Stimulated activated CD8-positive, alpha-beta memory T cell treated with anti-CD3 and anti-CD28 coated beads, Interleukin-2, amount 100 ng/mL, for 1 hour (primary cell): ENCODE results near the gene GSTT2.
A peak's percentile ranks its signal among the peaks of the same experiment; 100 is the strongest.
"Not testable (repeated sequence)": the region's sequence is repeated elsewhere in the genome, so short reads cannot be mapped to it uniquely, and the experiment has no call there.

Source experiments
- DNase-seq, 2 donors: peaks; one replicate each; pipeline ENCODE4 v3.0.0-alpha.2; 2020; ENCODE audit warnings: low read depth in 2 of 2

The GSTT2 gene

GRCh38 chr22:23979557-23980240 lies at the start of gene GSTT2:
GSTT2 (plus strand) TSS chr22:23980134.
- DNase-seq = not testable (repeated sequence)

DNA sequence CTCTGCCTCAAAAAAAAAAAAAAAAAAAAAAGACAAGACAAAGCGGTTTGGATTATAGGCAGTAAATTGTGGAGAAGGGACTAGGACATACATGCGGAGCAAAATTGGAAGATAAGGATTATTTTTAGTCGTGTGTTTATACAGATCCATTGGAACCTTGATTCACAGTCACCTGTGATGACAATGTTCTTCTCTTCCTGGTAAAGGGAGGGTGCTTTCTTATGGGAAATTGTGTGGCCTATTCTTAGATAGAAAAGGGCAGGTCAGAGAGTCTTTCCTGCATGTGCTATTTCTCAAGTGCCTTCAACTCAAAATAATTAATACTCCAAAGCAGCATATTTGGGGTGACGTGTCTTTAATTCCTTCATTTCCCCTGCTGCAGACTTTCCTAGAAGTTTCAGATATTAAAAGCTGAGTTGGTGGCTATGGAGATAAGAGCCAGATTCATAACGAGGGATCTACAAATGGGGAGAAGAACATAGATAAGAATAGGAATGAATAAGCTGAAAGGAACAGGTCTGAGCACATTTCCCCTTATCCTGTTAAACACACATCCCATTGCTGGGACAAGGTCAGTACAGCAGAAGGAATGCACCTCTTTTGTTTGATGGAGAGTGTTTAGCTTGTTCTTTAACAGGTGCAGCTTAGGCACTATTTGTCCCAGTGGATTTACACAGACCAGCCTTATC lies 41.5 kb upstream of the GSTT2 start:
- no peak for DNase-seq

- no peak for DNase-seq
Observed at GRCh38 chr22:23939017-23939357, 40.9 kb upstream of the GSTT2 start.

DNA sequence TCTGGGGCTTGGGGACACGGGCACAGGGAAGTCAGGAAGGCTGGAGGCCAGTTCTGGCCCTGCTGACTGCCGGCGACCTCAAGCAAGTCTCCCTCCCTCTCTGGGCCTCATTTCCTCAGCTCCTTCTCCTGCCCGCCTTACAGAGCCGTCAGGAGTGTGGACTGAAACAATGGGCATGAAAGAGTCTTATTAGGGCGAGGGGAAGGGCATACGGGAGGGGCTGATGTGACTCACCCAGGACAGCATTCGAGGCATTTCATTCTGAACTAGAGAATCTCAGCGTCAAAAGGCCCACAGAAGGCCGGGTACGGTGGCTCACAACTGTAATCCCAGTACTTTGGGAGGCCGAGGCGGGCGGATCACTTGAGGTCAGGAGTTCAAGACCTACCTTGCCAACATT lies 39.8 kb upstream of the GSTT2 start:
- not testable (repeated sequence) for DNase-seq

- DNase-seq = not testable (repeated sequence)
Observed at GRCh38 chr22:23947391-23947790, 32.5 kb upstream of the GSTT2 start.

- DNase-seq = not testable (repeated sequence)
Observed at GRCh38 chr22:23949764-23950163, 30.2 kb upstream of the GSTT2 start.

- DNase-seq = not testable (repeated sequence)
Observed at GRCh38 chr22:23951383-23951782, 28.6 kb upstream of the GSTT2 start.

- not testable (repeated sequence) for DNase-seq
Observed at GRCh38 chr22:23952794-23953405, 27.0 kb upstream of the GSTT2 start.

- DNase-seq = not testable (repeated sequence)
Observed at GRCh38 chr22:23953485-23953884, 26.4 kb upstream of the GSTT2 start.

GRCh38 chr22:23954193-23954990 lies 25.5 kb upstream of the GSTT2 start:
- not testable (repeated sequence) for DNase-seq

- not testable (repeated sequence) for DNase-seq
Observed at GRCh38 chr22:23954991-23955305, 25.0 kb upstream of the GSTT2 start.

GRCh38 chr22:23955886-23956285 lies 24.0 kb upstream of the GSTT2 start:
- not testable (repeated sequence) for DNase-seq

GRCh38 chr22:23956301-23956900 lies 23.5 kb upstream of the GSTT2 start:
- peak; percentile 30 to 59 for DNase-seq

DNA sequence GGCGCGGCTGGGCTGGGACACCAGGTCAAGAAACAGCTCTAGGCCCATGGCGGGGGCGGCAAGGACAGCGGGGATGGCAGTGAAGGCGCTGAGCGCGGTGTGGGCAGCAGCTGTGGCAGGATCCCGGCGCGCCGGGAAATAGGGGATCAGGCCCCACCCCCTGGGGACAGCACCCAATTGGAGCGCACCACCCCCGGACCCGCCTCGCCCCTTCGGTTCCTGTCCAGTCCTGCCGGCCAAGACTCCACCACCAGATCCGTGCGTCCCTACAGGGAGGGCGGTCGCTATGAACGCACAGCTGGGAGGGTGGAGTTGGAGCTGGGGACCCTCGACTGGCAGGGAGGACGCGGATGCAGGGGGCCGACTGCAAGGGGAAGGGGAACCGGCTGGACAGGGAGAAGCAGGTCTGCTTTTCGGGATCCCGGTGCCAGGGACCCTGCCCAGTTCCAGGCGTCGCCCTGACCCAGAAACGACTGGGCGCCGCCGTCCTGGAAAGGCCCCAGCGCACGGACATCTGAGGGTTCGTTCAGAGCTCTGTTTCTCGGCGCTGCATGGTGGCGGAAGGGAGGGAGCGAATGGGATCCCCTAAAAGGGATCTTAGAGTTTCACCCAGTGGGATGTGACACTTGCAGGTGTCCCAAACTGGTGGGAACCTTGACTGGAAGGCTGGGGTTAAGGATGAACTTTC lies 18.7 kb upstream of the GSTT2 start, which contains the start of gene GSTT2B:
Gene GSTT2B, minus strand, starts transcription at position 112 of the 688 bp plus-strand sequence. Its CDS starts 64 bp downstream, at position 48.
- not testable (repeated sequence) for DNase-seq

DNA sequence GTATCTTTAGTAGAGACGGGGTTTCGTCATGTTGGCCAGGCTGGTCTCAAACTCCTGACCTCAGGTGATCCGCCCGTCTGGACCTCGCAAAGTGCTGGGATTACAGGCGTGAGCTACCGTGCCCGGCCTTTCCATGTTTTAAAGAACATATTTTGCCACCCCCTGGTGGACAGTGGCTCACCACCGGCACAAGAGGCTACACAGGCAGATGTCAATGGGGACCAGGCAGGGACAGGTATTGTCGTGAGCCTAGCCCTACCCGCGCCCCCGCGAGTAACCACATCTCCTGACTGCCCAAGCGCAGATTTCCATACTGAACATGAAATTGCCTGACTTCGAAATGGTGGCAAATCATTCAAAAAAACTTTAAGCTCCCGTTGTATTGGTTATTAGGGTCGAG lies 13.8 kb upstream of the GSTT2 start:
- not testable (repeated sequence) for DNase-seq

DNA sequence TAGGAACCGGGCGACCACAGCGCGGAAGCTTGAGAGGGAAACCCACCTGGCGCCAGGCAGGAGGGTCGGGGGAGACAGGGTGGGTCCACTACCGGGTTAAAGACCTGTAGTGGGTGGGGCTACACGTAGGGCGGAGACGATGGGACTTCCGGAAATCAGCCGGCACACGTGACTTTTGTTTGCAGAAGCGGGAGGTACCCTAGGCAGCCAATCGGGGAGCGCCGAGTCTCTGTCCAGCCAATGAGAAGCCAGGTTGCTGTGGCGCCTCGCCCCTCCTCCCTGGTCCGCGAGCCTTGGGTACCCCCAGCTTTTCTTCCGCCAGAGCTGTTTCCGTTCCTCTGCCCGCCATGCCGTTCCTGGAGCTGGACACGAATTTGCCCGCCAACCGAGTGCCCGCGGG lies 13.4 kb upstream of the GSTT2 start, which contains the start of gene DDTL:
Gene DDTL, plus strand, starts transcription at position 321 of the 400 bp plus-strand sequence. Its CDS starts 27 bp downstream, at position 348.
- DNase-seq = not testable (repeated sequence)

DNA sequence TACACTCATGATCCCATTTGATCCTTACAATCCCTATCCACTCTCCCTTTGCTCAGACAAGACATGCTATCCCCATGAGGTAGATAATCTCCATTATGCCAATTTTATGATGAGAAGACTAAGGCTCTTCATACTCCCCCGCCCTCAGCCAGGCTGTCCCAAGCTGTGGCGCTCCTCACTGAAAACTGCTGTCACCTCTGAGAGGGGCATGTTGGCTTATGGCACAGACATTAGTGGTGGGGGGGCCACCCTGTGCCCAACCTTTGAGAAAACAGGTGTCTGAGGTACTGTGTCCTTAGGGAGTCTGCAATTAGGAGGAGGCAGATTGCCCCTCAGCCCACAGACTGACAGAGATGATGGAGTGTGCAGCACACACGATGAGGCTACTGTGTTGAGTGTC lies 10.9 kb upstream of the GSTT2 start:
- no peak for DNase-seq

- DNase-seq = no peak
Observed at GRCh38 chr22:23970201-23970641, 9.7 kb upstream of the GSTT2 start.

- DNase-seq = no peak
Observed at GRCh38 chr22:23970816-23971486, 9.0 kb upstream of the GSTT2 start.

DNA sequence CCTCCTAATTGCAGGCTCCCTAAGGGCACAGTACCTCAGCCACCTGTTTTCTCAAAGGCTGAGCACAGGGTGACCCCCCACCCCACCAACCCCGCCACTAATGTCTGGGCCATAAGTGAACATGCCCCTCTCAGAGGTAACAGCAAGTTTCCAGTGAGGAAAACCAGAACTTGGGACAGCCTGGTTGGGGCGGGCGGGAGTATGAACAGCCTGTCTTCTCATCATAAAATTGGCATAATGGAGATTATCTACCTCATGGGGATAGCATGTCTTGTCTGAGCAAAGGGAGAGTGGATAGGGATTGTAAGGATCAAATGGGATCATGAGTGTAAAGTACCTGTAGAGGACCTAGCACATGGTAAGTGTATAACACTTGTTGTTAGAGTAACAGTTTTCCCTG lies 8.0 kb upstream of the GSTT2 start:
- not testable (repeated sequence) for DNase-seq
